ENCODE measurements around the gene BRSK2. TPM values are rescaled to one million over a fixed set of nuclear protein-coding genes. Genes with fewer than 3 reads are reported as not detected.

Gene BRSK2
- total RNA-seq, 1 experiment from 2014 or later = 32.2 TPM

DNA sequence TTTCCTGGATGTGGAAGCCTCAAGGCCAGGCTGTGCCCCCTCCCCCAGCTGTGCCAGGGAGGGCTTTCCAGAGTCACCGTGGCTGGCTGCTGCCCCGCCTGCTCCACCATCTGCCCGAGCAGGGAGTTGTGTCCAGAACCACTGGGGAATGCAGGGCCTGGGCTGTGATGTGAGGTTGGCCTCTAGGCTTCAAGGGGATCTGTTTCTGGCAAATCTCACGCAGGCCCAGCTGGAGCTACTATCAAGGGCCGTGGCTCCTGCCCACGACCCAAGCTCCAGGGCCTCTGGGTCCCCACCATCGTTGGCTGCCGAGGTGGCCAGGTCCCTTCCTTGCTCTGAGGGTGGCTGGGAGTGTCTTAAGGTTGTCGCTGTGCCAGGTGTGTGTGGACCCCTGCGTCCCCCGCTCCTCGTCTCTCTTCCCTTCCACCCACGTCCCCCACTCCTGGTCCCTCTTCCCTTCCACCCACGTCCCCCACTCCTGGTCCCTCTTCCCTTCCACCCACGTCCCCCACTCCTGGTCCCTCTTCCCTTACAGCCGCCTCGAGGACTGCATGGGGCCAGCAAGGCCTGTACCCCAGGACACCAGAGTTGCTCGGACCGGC, 6.1 kb downstream of the BRSK2 start:
- no peaks in the 10 kb centered on the region for H3K36me3 ChIP-seq (ENCODE audit: control insufficient read depth, insufficient read depth, low read length)
- no peak overlapping the region for H3K27ac ChIP-seq (ENCODE audit: low read length)
- peaks cover 7% of the 10 kb centered on the region; the same call in 1 of the 2 replicates for H3K4me1 ChIP-seq (ENCODE audit: control insufficient read depth, insufficient read depth, low read length)
- no peaks in the 10 kb centered on the region for H3K9me3 ChIP-seq (ENCODE audit: control insufficient read depth, insufficient read depth, low read depth, low read length)
- in situ Hi-C loops (cut with HindIII; ENCODE audit: low pct_unique_long_range_greater_than_20kb, low sequenced_read_pairs) (no loop called here), intact Hi-C loops (cut with micrococcal nuclease; ENCODE audit: unreplicated experiment) (no loop called here)
- no peak overlapping the region for H3K4me3 ChIP-seq (ENCODE audit: low read depth in 2 of 2, low read length in 2 of 2)
- no peak for ATAC-seq
- H3K27me3 ChIP-seq (ENCODE audit: control insufficient read depth, insufficient read depth, low read length) = no peaks in the 10 kb centered on the region
- DNase-seq (ENCODE audit: low read depth, low spot score) = no peak
- no peak for TF ChIP-seq SIN3A (IDR thresholded peaks at IDR 0.05; ENCODE audit: borderline replicate concordance, insufficient read depth, low read depth, low read length)
- TF ChIP-seq POLR2AphosphoS5 (IDR thresholded peaks at IDR 0.05; ENCODE audit: low read depth, low read length) = no peak
- TF ChIP-seq, protein P1, sequence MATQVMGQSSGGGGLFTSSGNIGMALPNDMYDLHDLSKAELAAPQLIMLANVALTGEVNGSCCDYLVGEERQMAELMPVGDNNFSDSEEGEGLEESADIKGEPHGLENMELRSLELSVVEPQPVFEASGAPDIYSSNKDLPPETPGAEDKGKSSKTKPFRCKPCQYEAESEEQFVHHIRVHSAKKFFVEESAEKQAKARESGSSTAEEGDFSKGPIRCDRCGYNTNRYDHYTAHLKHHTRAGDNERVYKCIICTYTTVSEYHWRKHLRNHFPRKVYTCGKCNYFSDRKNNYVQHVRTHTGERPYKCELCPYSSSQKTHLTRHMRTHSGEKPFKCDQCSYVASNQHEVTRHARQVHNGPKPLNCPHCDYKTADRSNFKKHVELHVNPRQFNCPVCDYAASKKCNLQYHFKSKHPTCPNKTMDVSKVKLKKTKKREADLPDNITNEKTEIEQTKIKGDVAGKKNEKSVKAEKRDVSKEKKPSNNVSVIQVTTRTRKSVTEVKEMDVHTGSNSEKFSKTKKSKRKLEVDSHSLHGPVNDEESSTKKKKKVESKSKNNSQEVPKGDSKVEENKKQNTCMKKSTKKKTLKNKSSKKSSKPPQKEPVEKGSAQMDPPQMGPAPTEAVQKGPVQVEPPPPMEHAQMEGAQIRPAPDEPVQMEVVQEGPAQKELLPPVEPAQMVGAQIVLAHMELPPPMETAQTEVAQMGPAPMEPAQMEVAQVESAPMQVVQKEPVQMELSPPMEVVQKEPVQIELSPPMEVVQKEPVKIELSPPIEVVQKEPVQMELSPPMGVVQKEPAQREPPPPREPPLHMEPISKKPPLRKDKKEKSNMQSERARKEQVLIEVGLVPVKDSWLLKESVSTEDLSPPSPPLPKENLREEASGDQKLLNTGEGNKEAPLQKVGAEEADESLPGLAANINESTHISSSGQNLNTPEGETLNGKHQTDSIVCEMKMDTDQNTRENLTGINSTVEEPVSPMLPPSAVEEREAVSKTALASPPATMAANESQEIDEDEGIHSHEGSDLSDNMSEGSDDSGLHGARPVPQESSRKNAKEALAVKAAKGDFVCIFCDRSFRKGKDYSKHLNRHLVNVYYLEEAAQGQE (IDR thresholded peaks at IDR 0.05; ENCODE audit: insufficient read depth in 1 of 2, low read depth in 2 of 2, low read length in 1 of 2) = no peak
- TF ChIP-seq, protein P2, sequence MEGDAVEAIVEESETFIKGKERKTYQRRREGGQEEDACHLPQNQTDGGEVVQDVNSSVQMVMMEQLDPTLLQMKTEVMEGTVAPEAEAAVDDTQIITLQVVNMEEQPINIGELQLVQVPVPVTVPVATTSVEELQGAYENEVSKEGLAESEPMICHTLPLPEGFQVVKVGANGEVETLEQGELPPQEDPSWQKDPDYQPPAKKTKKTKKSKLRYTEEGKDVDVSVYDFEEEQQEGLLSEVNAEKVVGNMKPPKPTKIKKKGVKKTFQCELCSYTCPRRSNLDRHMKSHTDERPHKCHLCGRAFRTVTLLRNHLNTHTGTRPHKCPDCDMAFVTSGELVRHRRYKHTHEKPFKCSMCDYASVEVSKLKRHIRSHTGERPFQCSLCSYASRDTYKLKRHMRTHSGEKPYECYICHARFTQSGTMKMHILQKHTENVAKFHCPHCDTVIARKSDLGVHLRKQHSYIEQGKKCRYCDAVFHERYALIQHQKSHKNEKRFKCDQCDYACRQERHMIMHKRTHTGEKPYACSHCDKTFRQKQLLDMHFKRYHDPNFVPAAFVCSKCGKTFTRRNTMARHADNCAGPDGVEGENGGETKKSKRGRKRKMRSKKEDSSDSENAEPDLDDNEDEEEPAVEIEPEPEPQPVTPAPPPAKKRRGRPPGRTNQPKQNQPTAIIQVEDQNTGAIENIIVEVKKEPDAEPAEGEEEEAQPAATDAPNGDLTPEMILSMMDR (IDR thresholded peaks at IDR 0.05) = no peak
- ChIA-PET CTCF (no interaction called here), POLR2A (interaction anchor here (0.6 kb wide), 1 partner anchor 85 kb away, joined by 4 read pairs; no protein-coding TSS in a partner anchor)
- BruUV-seq (replicated peaks) = no TSS peak

DNA sequence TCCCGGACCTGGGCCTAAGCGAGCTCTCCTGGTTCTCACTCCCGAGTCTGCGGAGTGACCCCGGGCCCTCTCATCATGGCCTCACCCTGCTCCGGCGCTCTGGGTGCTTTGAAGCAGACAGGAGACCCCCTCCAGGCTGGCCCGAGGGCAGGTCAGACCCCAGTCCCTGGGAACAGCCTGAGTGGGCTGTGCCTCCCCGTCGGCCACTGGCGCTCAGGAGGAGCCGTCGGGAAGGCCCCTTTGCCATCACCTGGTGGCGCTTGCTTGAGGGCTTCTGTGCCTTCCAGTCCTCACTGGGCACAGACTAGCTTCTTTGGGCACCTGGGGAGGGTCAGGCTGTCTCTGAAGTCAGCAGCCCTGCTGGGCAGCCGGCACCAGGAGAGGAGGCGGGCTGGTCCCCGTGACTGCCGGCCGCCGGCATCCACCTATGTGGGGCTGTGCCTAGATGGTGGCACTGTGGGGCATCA, 6.7 kb downstream of the BRSK2 start:
- BruUV-seq (replicated peaks) = no TSS peak
- intact Hi-C loops (cut with micrococcal nuclease; ENCODE audit: unreplicated experiment) = no loop called here
- no peak for ATAC-seq
- in situ Hi-C loops (cut with HindIII; ENCODE audit: low pct_unique_long_range_greater_than_20kb, low sequenced_read_pairs) = no loop called here
- TF ChIP-seq TCF7L2 (IDR thresholded peaks at IDR 0.05; ENCODE audit: low read depth, low read length) = no peak
- Histone ChIP-seq H3K9me3 (ENCODE audit: control insufficient read depth, insufficient read depth, low read depth, low read length) (no peaks in the 10 kb centered on the region), H3K36me3 (ENCODE audit: control insufficient read depth, insufficient read depth, low read length) (no peaks in the 10 kb centered on the region), H3K4me1 (ENCODE audit: control insufficient read depth, insufficient read depth, low read length) (peaks cover 7% of the 10 kb centered on the region; the same call in 1 of the 2 replicates), H3K4me3 (ENCODE audit: low read depth in 2 of 2, low read length in 2 of 2) (no peak overlapping the region), H3K27ac (ENCODE audit: low read length) (no peak overlapping the region), H3K27me3 (ENCODE audit: control insufficient read depth, insufficient read depth, low read length) (no peaks in the 10 kb centered on the region)
- no peak for DNase-seq (ENCODE audit: low read depth, low spot score)
- CTCF ChIA-PET = interaction anchor here (0.5 kb wide), 1 partner anchor 211 kb away, joined by 3 read pairs; no protein-coding TSS in a partner anchor
- POLR2A ChIA-PET = interaction anchor here (0.6 kb wide), 1 partner anchor 86 kb away, joined by 4 read pairs; no protein-coding TSS in a partner anchor
